Measurements from ENCODE around the gene IL18BP.

The IL18BP gene

DNA sequence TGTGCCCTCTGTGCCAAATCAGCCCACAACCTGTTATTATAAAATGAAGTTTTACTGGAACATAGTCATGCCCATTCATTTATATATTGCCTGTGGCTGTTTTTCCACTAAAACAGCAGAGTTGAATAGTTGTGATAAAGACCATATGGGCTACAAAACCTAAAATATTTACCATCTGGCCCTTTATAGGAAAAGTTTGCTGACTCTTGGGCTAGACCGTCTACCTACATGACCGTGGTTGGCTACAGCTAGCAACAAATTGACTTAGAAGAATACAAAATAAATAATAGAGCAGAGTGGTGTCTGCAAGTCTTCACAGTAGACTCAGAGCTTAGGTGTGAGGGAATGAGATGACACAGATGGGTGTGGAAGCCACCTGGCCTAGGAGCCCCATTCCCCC lies 11.2 kb upstream of the IL18BP start (continued):
- TF ChIP-seq, protein P1, sequence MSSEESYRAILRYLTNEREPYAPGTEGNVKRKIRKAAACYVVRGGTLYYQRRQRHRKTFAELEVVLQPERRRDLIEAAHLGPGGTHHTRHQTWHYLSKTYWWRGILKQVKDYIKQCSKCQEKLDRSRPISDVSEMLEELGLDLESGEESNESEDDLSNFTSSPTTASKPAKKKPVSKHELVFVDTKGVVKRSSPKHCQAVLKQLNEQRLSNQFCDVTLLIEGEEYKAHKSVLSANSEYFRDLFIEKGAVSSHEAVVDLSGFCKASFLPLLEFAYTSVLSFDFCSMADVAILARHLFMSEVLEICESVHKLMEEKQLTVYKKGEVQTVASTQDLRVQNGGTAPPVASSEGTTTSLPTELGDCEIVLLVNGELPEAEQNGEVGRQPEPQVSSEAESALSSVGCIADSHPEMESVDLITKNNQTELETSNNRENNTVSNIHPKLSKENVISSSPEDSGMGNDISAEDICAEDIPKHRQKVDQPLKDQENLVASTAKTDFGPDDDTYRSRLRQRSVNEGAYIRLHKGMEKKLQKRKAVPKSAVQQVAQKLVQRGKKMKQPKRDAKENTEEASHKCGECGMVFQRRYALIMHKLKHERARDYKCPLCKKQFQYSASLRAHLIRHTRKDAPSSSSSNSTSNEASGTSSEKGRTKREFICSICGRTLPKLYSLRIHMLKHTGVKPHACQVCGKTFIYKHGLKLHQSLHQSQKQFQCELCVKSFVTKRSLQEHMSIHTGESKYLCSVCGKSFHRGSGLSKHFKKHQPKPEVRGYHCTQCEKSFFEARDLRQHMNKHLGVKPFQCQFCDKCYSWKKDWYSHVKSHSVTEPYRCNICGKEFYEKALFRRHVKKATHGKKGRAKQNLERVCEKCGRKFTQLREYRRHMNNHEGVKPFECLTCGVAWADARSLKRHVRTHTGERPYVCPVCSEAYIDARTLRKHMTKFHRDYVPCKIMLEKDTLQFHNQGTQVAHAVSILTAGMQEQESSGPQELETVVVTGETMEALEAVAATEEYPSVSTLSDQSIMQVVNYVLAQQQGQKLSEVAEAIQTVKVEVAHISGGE (tag by site-specific recombination; conservative IDR thresholded peaks at IDR 0.05; ENCODE audit: low read depth): no peak

DNA sequence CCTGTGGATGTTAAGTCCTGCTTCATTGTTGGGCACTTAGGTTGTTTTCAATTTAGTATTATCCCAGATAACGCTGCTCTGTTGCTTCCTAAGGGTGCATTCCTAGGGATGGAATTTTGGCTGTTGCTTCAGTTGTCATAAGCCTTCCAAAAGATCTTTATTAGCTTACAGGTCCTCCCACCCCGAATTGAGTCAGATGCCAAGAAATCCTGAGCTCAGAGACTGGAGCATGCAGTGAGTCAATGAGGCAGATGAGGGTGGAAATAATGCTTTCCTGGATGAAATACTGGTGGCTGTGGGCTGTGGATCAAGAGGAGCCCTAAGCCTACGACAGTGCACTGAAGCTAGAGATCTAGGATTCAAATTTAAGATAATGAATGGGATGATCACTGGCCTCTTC lies 10.7 kb upstream of the IL18BP start:
- ChIA-PET POLR2A (no interaction called here), CTCF (interaction anchor here (3.3 kb wide), 1 partner anchor 10 kb away, joined by 28 read pairs; no protein-coding TSS in a partner anchor)
- Histone ChIP-seq H3K4me3 (ENCODE audit: low read depth, low read length) (no peak overlapping the region), H3K27ac (ENCODE audit: extremely low read depth, low read depth, low read length) (no peak overlapping the region), H3K36me3 (ENCODE audit: control insufficient read depth in 2 of 2, insufficient read depth in 1 of 2, low read length in 2 of 2) (peaks cover 0 to 53% of the 10 kb centered on the region in 2 experiments; a peak in 1 of 3 replicates), H3K4me1 (ENCODE audit: control insufficient read depth, insufficient read depth, low read length) (no peaks in the 10 kb centered on the region), H3K9me3 (ENCODE audit: control insufficient read depth, insufficient read depth, low read depth, low read length) (no peaks in the 10 kb centered on the region)
- TF ChIP-seq ZBTB8A (tag by site-specific recombination; IDR thresholded peaks at IDR 0.05) (no peak), ZNF514 (tag by site-specific recombination; IDR thresholded peaks at IDR 0.05) (no peak), ZNF830 (tag by site-specific recombination; IDR thresholded peaks at IDR 0.05; ENCODE audit: low read depth) (no peak), MZF1 (tag by site-specific recombination; IDR thresholded peaks at IDR 0.05; ENCODE audit: borderline replicate concordance) (no peak), YY2 (tag by site-specific recombination; IDR thresholded peaks at IDR 0.05) (no peak), ZNF19 (tag by site-specific recombination; IDR thresholded peaks at IDR 0.05; ENCODE audit: low read depth) (no peak), ZNF555 (tag by site-specific recombination; conservative IDR thresholded peaks at IDR 0.05) (no peak), ZNF350 (tag by site-specific recombination; IDR thresholded peaks at IDR 0.05) (no peak), ZNF114 (tag by site-specific recombination; IDR thresholded peaks at IDR 0.05) (no peak), ZNF416 (tag by site-specific recombination; IDR thresholded peaks at IDR 0.05) (no peak)
- TF ChIP-seq, protein P2, sequence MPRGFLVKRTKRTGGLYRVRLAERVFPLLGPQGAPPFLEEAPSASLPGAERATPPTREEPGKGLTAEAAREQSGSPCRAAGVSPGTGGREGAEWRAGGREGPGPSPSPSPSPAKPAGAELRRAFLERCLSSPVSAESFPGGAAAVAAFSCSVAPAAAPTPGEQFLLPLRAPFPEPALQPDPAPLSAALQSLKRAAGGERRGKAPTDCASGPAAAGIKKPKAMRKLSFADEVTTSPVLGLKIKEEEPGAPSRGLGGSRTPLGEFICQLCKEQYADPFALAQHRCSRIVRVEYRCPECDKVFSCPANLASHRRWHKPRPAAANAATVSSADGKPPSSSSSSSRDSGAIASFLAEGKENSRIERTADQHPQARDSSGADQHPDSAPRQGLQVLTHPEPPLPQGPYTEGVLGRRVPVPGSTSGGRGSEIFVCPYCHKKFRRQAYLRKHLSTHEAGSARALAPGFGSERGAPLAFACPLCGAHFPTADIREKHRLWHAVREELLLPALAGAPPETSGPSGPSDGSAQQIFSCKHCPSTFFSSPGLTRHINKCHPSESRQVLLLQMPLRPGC (tag by site-specific recombination; IDR thresholded peaks at IDR 0.05): no peak

DNA sequence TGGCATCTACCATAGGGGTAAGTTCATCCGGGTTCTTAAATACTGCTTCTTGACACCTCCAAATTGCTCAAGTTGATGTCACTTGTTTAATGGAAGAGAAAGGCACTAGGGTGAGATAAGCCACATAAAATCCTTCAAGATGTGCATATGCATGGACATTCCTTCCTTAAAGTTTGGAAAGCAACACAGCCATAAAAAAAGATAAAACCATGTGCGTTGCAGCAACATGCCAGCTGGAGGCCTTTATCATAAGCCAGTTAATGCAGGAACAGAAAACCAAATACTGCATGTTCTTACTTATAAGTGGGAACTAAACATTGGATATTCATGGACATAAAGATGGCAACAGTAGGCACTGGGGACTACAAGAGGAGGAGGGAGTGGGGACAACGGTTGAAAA lies 8.0 kb upstream of the IL18BP start:
- POLR2A ChIA-PET: no interaction called here

More for the DNA sequence above, 8.0 kb upstream of the IL18BP start:
- peaks cover 0 to 47% of the 10 kb centered on the region in 2 experiments; a peak in 1 of 3 replicates for H3K36me3 ChIP-seq (ENCODE audit: control insufficient read depth in 2 of 2, insufficient read depth in 1 of 2, low read length in 2 of 2)
- CTCF ChIA-PET: interaction anchor here (0.7 kb wide), 1 partner anchor 11 kb away, joined by 5 read pairs; no protein-coding TSS in a partner anchor
- H3K27ac ChIP-seq (ENCODE audit: extremely low read depth, low read depth, low read length): no peak overlapping the region
- H3K4me3 ChIP-seq (ENCODE audit: low read depth, low read length): no peak overlapping the region
- TF ChIP-seq KLF1 (tag by site-specific recombination; IDR thresholded peaks at IDR 0.05) (no peak), ZNF16 (tag by site-specific recombination; IDR thresholded peaks at IDR 0.05; ENCODE audit: low read depth) (no peak), ZNF660 (tag by site-specific recombination; IDR thresholded peaks at IDR 0.05) (no peak), ZNF585B (tag by site-specific recombination; IDR thresholded peaks at IDR 0.05) (no peak), ZNF76 (tag by site-specific recombination; IDR thresholded peaks at IDR 0.05; ENCODE audit: borderline replicate concordance, low read depth) (no peak), TCF7L2 (IDR thresholded peaks at IDR 0.05; ENCODE audit: borderline replicate concordance, low read depth, low read length) (no peak), ZNF292 (tag by site-specific recombination; IDR thresholded peaks at IDR 0.05; ENCODE audit: borderline replicate concordance, low read depth) (no peak), ZNF571 (tag by site-specific recombination; IDR thresholded peaks at IDR 0.05) (no peak), SALL2 (tag by site-specific recombination; IDR thresholded peaks at IDR 0.05; ENCODE audit: borderline replicate concordance) (no peak), ZBTB8A (tag by site-specific recombination; IDR thresholded peaks at IDR 0.05) (no peak)
- TF ChIP-seq, protein P3, sequence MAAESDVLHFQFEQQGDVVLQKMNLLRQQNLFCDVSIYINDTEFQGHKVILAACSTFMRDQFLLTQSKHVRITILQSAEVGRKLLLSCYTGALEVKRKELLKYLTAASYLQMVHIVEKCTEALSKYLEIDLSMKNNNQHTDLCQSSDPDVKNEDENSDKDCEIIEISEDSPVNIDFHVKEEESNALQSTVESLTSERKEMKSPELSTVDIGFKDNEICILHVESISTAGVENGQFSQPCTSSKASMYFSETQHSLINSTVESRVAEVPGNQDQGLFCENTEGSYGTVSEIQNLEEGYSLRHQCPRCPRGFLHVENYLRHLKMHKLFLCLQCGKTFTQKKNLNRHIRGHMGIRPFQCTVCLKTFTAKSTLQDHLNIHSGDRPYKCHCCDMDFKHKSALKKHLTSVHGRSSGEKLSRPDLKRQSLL (tag by site-specific recombination; IDR thresholded peaks at IDR 0.05): no peak
- H3K9me3 ChIP-seq (ENCODE audit: control insufficient read depth, insufficient read depth, low read depth, low read length): no peaks in the 10 kb centered on the region
- H3K4me1 ChIP-seq (ENCODE audit: control insufficient read depth, insufficient read depth, low read length): no peaks in the 10 kb centered on the region
